Fibroblast of pulmonary artery (primary cell): Measurements from ENCODE around the gene INSR.
A peak's percentile ranks its signal among the peaks of the same experiment; 100 is the strongest.
"Not testable (repeated sequence)": the region's sequence is repeated elsewhere in the genome, so short reads cannot be mapped to it uniquely, and the experiment has no call there.

Experiments used
- DNase-seq: peaks from one replicate; pipeline ENCODE4 v3.0.0-alpha.2; 2010; ENCODE audit warnings: low read depth
- H3K4me3 ChIP-seq: replicated peaks from 2 replicates; pipeline ENCODE4 v1.5.1; 2011; ENCODE audit warnings: low read depth, mild to moderate bottlenecking, control low read depth, low read length, moderate library complexity
- CTCF ChIP-seq: IDR thresholded peaks from 2 replicates; pipeline ENCODE4 v1.5.1; 2011; ENCODE audit warnings: mild to moderate bottlenecking, control low read depth, low read length, inconsistent platforms; ENCODE audit errors: missing control alignments

Gene INSR

GRCh38 chr19:7161292-7161691 lies 132.9 kb downstream of the INSR start:
- no peak for TF ChIP-seq CTCF
- no peak for DNase-seq

GRCh38 chr19:7159105-7159933 lies 134.9 kb downstream of the INSR start:
- H3K4me3 ChIP-seq = peak overlapping the region; percentile 17
- no peak for TF ChIP-seq CTCF
- peak; percentile 91 for DNase-seq

More at GRCh38 chr19:7161292-7161691, 132.9 kb downstream of the INSR start:
- no peak overlapping the region for H3K4me3 ChIP-seq

GRCh38 chr19:7153022-7153421 lies 141.2 kb downstream of the INSR start:
- H3K4me3 ChIP-seq = no peak overlapping the region
- no peak for TF ChIP-seq CTCF
- DNase-seq = no peak

GRCh38 chr19:7152568-7152967 lies 141.6 kb downstream of the INSR start:
- no peak for TF ChIP-seq CTCF
- no peak for DNase-seq
- H3K4me3 ChIP-seq = no peak overlapping the region

GRCh38 chr19:7149956-7150705 lies 144.1 kb downstream of the INSR start:
- no peak for DNase-seq
- TF ChIP-seq CTCF = no peak
- no peak overlapping the region for H3K4me3 ChIP-seq

GRCh38 chr19:7147119-7147675 lies 147.0 kb downstream of the INSR start:
- not testable (repeated sequence) for H3K4me3 ChIP-seq, DNase-seq

- DNase-seq, H3K4me3 ChIP-seq: not testable (repeated sequence)
Measured at GRCh38 chr19:7146086-7146485, 148.1 kb downstream of the INSR start.
